Ovary (tissue), 3 donors: ENCODE measurements around the gene CHRM4.

ENCODE experiments used
- CTCF ChIP-seq, 3 donors: fragments of 450-650 bp in 2 of 3; fragments of 200-600 bp in 1 of 3; IDR thresholded peaks; one replicate each; pipeline versions ENCODE4 v1.5.1 to v1.8.0; 2016 to 2022; ENCODE audit warnings: antibody characterized with exemption in 3 of 3, mild to moderate bottlenecking in 1 of 3
- EP300 ChIP-seq: sonication (generic); formaldehyde crosslinking; IDR thresholded peaks from one replicate; pipeline ENCODE4 v1.6.1; 2017; ENCODE audit warnings: antibody characterized with exemption
- POLR2A ChIP-seq: fragments of 450-650 bp; IDR thresholded peaks from one replicate; pipeline ENCODE4 v1.6.1; 2017; ENCODE audit warnings: antibody characterized with exemption, mild to moderate bottlenecking, moderate library complexity
- donor health status: DM: no; HTN: no; CAD: no.

- TF ChIP-seq POLR2A (no peak), CTCF (IDR thresholded peaks at IDR 0.05) (no peak), EP300 (no peak)
Measured at GRCh38 chr11:46410021-46410420, 18.4 kb upstream of the CHRM4 start.
